ENCODE results near the gene PCK1. TPM values are rescaled to one million over a fixed set of nuclear protein-coding genes. Genes with fewer than 3 reads are reported as not detected.

The PCK1 gene
- total RNA-seq, 4 donors from 2014 or later: 0.56 to 3.4 (median 2.2) TPM

GRCh38 chr20:57564180-57564802, 3.4 kb downstream of the PCK1 start:
- DNase-seq: no peak
- Histone ChIP-seq H3K4me3 (replicated peaks in 1 of 3) (no peak overlapping the region), H3K27ac (no peak overlapping the region), H3K4me1 (peaks cover 7 to 8% of the 10 kb centered on the region in 2 donors), H3K9me3 (no peaks in the 10 kb centered on the region), H3K36me3 (no peaks in the 10 kb centered on the region), H3K27me3 (no peaks in the 10 kb centered on the region)
- intact Hi-C loops (cut with DNase I): no loop called here
- TF ChIP-seq POLR2A (IDR thresholded peaks at IDR 0.05) (no peak), CTCF (IDR thresholded peaks at IDR 0.05) (no peak)
- 92 to 96% methylated on average over 13 to 14 of the region's 14 CpGs for WGBS, 2 donors

- WGBS, 2 donors: 87 to 93% methylated on average over 9 to 11 of the region's 11 CpGs
- Histone ChIP-seq H3K4me3 (replicated peaks in 1 of 3) (no peak overlapping the region), H3K4me1 (peaks cover 7 to 8% of the 10 kb centered on the region in 2 donors), H3K36me3 (no peaks in the 10 kb centered on the region), H3K9me3 (no peaks in the 10 kb centered on the region), H3K27me3 (no peaks in the 10 kb centered on the region), H3K27ac (no peak overlapping the region)
- DNase-seq: no peak
- no peak for TF ChIP-seq POLR2A (IDR thresholded peaks at IDR 0.05)
- TF ChIP-seq CTCF (IDR thresholded peaks at IDR 0.05): no peak
- intact Hi-C loops (cut with DNase I): no loop called here
Observed at GRCh38 chr20:57564951-57565642, 4.2 kb downstream of the PCK1 start.

GRCh38 chr20:57566399-57566798, 5.5 kb downstream of the PCK1 start:
- intact Hi-C loops (cut with DNase I): no loop called here
- Histone ChIP-seq H3K9me3 (no peaks in the 10 kb centered on the region), H3K36me3 (no peaks in the 10 kb centered on the region), H3K27ac (no peak overlapping the region), H3K4me1 (peaks cover 2 to 7% of the 10 kb centered on the region in 2 donors), H3K27me3 (no peaks in the 10 kb centered on the region), H3K4me3 (replicated peaks in 1 of 3) (no peak overlapping the region)
- WGBS, 2 donors: 18 to 31% methylated on average over 1 of the region's 1 CpG
- no peak for DNase-seq
- TF ChIP-seq POLR2A (IDR thresholded peaks at IDR 0.05) (no peak), CTCF (IDR thresholded peaks at IDR 0.05) (no peak)

GRCh38 chr20:57566803-57567459, 6.0 kb downstream of the PCK1 start:
- no peaks in the 10 kb centered on the region for H3K36me3 ChIP-seq
- no peak overlapping the region for H3K27ac ChIP-seq
- no peaks in the 10 kb centered on the region for H3K9me3 ChIP-seq
- peaks cover 0 to 4% of the 10 kb centered on the region in 2 donors for H3K4me1 ChIP-seq
- no peak for DNase-seq
- no peak overlapping the region for H3K4me3 ChIP-seq (replicated peaks in 1 of 3)
- no peaks in the 10 kb centered on the region for H3K27me3 ChIP-seq
- intact Hi-C loops (cut with DNase I): no loop called here
- TF ChIP-seq POLR2A (IDR thresholded peaks at IDR 0.05): no peak
- TF ChIP-seq CTCF (IDR thresholded peaks at IDR 0.05): no peak
- 72 to 75% methylated on average over 10 of the region's 10 CpGs for WGBS, 2 donors
